A673 (cell line): ENCODE measurements around the gene DYNLT3. TPM values are rescaled to one million over a fixed set of nuclear protein-coding genes. Genes with fewer than 3 reads are reported as not detected.

Experiments
- BruUV-seq: library from RNA; stranded (reverse); fragments of 400-500 nt; replicated peaks from 2 replicates; lab custom pipeline; 2021; lab: Mats Ljungman, UMichigan
- CTCF ChIA-PET: fragments of 300-600 bp; sonication (Branson Sonifier 250); formaldehyde crosslinking; loops from one replicate; lab custom pipeline; 2022; ENCODE audit warnings: antibody characterized with exemption; lab: Charles Lee
- POLR2A ChIA-PET: fragments of 300-600 bp; sonication (Branson Sonifier 250); formaldehyde crosslinking; loops from one replicate; lab custom pipeline; 2022; ENCODE audit warnings: antibody characterized with exemption; ENCODE audit not compliant: low non-redundant PET; lab: Charles Lee
- DNase-seq: peaks from one replicate; pipeline ENCODE4 v3.0.0-alpha.2; 2015; ENCODE audit warnings: low spot score
- H3K27ac ChIP-seq: fragments of 200-600 bp; sonication (generic); 2 replicates; pipeline ENCODE4 v1.5.1; 2016; ENCODE audit warnings: mixed run types, low read depth, mild to moderate bottlenecking, mixed read lengths, antibody characterized with exemption, low read length; ENCODE audit not compliant: poor library complexity, severe bottlenecking
- H3K27me3 ChIP-seq: fragments of 200-600 bp; sonication (generic); replicated peaks from 2 replicates; pipeline ENCODE4 v1.6.1; 2017; ENCODE audit warnings: mixed run types, low read depth, mild to moderate bottlenecking, mixed read lengths, antibody characterized with exemption, low read length; ENCODE audit not compliant: insufficient read depth, poor library complexity
- H3K36me3 ChIP-seq: fragments of 200-600 bp; sonication (generic); 2 replicates; pipeline ENCODE4 v1.6.1; 2016; ENCODE audit warnings: mixed run types, mild to moderate bottlenecking, mixed read lengths, antibody characterized with exemption, low read length; ENCODE audit not compliant: insufficient read depth, poor library complexity, severe bottlenecking
- H3K4me1 ChIP-seq: fragments of 200-600 bp; sonication (generic); 2 replicates; pipeline ENCODE4 v1.6.1; 2017; ENCODE audit warnings: mixed run types, mild to moderate bottlenecking, mixed read lengths, antibody characterized with exemption, low read length; ENCODE audit not compliant: insufficient read depth, poor library complexity, severe bottlenecking
- H3K4me3 ChIP-seq: fragments of 200-600 bp; sonication (generic); 2 replicates; pipeline ENCODE4 v1.5.1; 2016; ENCODE audit warnings: low read depth, mixed run types, mild to moderate bottlenecking, mixed read lengths, low read length; ENCODE audit not compliant: poor library complexity, severe bottlenecking
- H3K9me3 ChIP-seq: fragments of 200-600 bp; sonication (generic); 2 replicates; pipeline ENCODE4 v1.6.1; 2016; ENCODE audit warnings: mixed run types, low read depth, mild to moderate bottlenecking, mixed read lengths, antibody characterized with exemption, low read length; ENCODE audit not compliant: poor library complexity, severe bottlenecking
- CTCF ChIP-seq: fragments of 300-800, 200-600 bp; sonication (generic); conservative IDR thresholded peaks from 2 replicates; pipeline ENCODE4 v1.5.1; 2017; ENCODE audit warnings: low read depth, mild to moderate bottlenecking, antibody characterized with exemption, low read length, moderate library complexity, mixed read lengths
- EZH2 ChIP-seq: fragments of 200-600 bp; sonication (generic); IDR thresholded peaks from 2 replicates; pipeline ENCODE4 v1.6.1; 2017; ENCODE audit warnings: borderline replicate concordance, low read depth, mild to moderate bottlenecking, mixed read lengths, antibody characterized with exemption, low read length; ENCODE audit not compliant: poor library complexity, severe bottlenecking
- intact Hi-C: fragments of 100-400 bp; cut with micrococcal nuclease; formaldehyde crosslinking; loops from one replicate; pipeline ENCODE4 v1.10.0; 2022; ENCODE audit not compliant: unreplicated experiment
- total RNA-seq: library from RNA; stranded (reverse); gene quantifications from 2 replicates; pipeline ENCODE4 v1.2.3, GENCODE V29; 2021

DYNLT3 gene
- total RNA-seq, 1 experiment from 2014 or later: 38.3 TPM

DNA sequence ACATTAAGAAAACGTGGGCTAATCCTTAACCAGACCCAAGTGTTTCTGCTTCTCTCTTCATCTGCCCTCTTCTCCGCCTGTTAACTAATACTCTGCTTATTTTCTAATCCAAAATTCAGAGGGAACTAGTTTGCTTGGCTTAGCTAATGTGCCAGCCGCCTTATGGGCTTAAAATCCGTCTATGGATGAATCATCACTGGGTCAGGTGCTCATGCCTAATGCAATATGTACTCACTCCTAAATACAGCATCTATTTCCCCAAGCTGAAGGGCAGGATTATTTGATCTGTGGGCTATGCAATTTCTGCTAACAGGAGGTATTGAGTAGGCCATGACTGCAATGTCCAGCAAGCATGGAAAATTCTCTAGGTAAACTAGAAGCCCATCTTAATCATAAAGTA lies 12.4 kb downstream of the DYNLT3 start:
- ChIA-PET POLR2A (no interaction called here), CTCF (no interaction called here)
- no TSS peak for BruUV-seq
- TF ChIP-seq CTCF (no peak), EZH2 (no peak)
- Histone ChIP-seq H3K27me3 (peaks cover 3% of the 10 kb centered on the region), H3K27ac (no peak overlapping the region), H3K4me3 (no peak overlapping the region), H3K4me1 (no peaks in the 10 kb centered on the region), H3K9me3 (no peaks in the 10 kb centered on the region), H3K36me3 (no peaks in the 10 kb centered on the region)
- no peak for DNase-seq
- intact Hi-C loops: no loop called here

- ChIA-PET CTCF (no interaction called here), POLR2A (no interaction called here)
- no peak for TF ChIP-seq EZH2
- no peak for TF ChIP-seq CTCF
- no peak for DNase-seq
- BruUV-seq: no TSS peak
- intact Hi-C loops: no loop called here
- Histone ChIP-seq H3K27me3 (peaks cover 3% of the 10 kb centered on the region), H3K36me3 (no peaks in the 10 kb centered on the region), H3K9me3 (no peaks in the 10 kb centered on the region), H3K27ac (no peak overlapping the region), H3K4me1 (no peaks in the 10 kb centered on the region), H3K4me3 (no peak overlapping the region)
Measured at GRCh38 chrX:37830371-37830770, 17.0 kb downstream of the DYNLT3 start.

- intact Hi-C loops: no loop called here
- CTCF ChIA-PET: no interaction called here
Measured at GRCh38 chrX:37829721-37830120, 17.6 kb downstream of the DYNLT3 start.

More at GRCh38 chrX:37829721-37830120, 17.6 kb downstream of the DYNLT3 start:
- no TSS peak for BruUV-seq
- POLR2A ChIA-PET: no interaction called here
- no peak overlapping the region for H3K4me3 ChIP-seq
- peaks cover 3% of the 10 kb centered on the region for H3K27me3 ChIP-seq
- no peaks in the 10 kb centered on the region for H3K9me3 ChIP-seq
- DNase-seq: no peak
- TF ChIP-seq CTCF (no peak), EZH2 (no peak)
- no peaks in the 10 kb centered on the region for H3K36me3 ChIP-seq
- no peaks in the 10 kb centered on the region for H3K4me1 ChIP-seq
- H3K27ac ChIP-seq: no peak overlapping the region
